ENCODE data around the gene KMO.

DNA sequence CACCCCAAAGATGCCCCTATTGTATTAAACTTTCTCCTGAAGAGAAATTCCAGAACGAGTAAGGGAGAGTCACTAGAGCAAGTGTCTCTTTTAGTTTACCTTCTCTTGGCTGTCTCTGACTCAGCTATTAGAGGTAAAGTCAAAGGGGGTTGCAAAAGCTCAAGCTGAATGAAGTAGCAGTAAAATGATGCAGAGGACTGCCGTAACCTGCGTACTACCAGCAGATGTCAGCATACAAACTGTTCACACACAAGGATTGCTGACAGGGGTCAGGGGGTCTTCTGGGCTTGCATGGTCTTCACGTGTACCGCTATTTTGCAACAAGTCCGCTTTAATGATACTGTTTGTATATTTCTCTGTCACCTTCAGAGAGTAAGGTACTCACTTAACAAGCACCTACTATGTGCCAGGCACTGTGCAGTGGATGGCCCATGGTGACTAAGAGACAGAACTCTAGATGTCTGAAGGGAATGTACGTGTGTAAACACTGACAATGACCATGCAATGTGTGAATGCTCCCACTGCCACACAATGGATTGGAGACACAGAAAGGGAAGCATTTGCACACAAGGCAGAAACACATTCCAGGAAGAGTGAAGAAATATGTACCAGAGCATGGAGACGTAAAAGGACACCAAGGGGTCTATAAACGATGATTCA, 73.1 kb downstream of the KMO start:
- TF ChIP-seq EZH2 (IDR thresholded peaks at IDR 0.05; ENCODE audit: insufficient read depth, poor library complexity, severe bottlenecking) (no peak), EZH2phosphoT487 (IDR thresholded peaks at IDR 0.05; ENCODE audit: insufficient read depth, low read depth) (no peak)
